Cortex of kidney (tissue), 1 donor: ENCODE data around the gene DMAC2L.

Source experiments
- DNase-seq: peaks from one replicate; lab custom pipeline; 2025; lab: John Stamatoyannopoulos, UW

Gene DMAC2L

DNA sequence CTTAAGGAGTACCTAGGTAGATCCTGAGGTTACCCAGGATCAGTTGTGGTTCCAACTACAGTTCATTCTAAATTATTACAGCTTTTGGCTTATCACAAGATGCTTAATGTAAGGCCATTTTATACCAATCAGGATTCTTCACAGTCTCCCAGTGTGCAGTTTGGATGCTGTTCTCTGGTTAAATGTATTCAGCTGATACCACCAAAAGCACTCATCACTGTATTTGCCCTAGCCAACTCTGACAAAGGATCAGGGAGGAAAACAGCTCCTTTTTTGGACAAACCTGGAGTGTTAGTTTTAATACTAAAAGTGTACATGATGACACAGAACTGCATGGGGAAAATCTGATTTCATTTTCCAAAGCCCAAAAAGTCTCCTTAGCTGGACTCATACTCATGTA, 19.5 kb downstream of the DMAC2L start:
- DNase-seq, result no peak

- DNase-seq, result no peak
Measured at GRCh38 chr14:50333014-50333509, 20.9 kb downstream of the DMAC2L start.

- no peak for DNase-seq
Measured at GRCh38 chr14:50334211-50334610, 22.1 kb downstream of the DMAC2L start.

- DNase-seq, result no peak
Measured at GRCh38 chr14:50335389-50335788, 23.3 kb downstream of the DMAC2L start.

DNA sequence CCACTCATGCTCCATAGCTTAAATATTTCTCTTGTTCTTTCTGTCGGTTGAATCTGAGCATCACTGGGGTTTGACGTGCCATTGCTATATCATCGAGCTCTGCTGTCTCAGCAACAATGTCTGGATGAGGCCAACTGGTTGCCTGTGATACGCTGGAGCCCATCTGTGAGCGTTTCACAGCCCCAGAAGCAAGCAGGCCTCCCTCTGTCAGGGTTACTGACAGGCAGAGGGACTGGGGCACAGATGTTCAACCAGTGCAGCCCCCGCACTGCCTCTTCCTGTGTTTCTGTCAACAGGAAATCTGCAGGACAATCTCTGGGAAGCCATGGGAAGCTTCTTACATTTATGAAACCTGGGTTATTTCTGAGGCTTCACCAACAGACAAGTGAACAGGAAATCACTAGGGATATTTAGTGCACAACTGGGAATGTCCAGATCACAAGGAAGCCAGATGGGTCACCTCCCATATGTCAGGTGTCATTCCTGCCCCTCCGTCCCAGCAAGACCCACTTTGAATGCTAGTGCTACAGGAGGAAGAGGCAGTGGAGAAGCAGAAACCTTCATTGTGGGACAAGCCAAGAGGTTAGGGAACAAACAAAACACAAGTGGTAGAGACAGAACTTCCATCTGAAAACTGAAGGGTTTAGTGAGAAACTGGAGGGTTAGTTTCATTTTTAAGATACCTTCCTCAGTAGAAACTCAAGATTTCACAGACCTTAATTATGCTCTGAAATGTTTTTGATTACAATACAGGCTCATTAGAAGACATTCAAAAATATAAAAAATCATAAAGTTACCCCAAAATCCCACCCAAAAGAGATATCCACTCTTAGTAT, 24.1 kb downstream of the DMAC2L start:
- no peak for DNase-seq

DNA sequence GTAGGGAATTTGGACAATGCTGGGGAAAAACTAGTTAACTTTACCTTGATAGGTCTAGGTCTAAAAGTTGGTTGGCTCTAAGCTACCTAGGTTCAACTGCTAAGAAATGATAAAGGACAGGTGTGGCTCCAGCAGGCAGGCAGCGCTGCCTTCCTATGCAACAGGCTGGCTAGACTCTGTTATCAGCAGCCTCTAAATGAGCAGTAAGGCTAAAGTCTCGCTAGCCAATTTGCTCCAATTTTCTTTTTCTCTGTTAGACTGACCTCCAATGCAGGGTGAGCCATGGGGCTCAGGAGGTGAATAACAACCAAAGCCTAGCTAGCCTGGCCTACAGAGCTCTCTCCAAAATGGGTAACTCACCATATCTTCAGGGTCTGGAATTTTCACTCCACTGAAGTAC, 26.5 kb downstream of the DMAC2L start:
- DNase-seq, result no peak

GRCh38 chr14:50339178-50339804, 27.2 kb downstream of the DMAC2L start:
- DNase-seq, result no peak

GRCh38 chr14:50340045-50340444, 27.9 kb downstream of the DMAC2L start:
- no peak for DNase-seq

DNA sequence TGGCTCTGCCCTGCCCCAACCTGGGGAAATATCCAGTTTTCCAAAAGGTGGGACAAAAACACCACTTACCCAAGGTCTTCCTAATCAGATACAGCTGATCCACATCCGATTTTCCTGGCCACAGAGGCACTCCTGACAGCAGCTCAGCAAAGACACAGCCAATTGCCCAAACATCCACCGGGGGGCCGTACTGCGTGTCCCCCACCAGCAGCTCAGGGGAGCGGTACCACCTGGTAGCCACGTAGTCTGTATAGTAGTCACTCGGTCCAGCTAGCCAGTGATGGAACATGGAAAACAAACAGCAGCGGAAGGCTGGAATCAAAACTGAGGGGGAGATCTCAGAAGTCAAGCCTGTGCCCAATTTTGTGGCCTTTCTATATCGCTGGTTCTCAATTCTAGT, 28.8 kb downstream of the DMAC2L start:
- no peak for DNase-seq

- no peak for DNase-seq
Measured at GRCh38 chr14:50342221-50343078, 30.3 kb downstream of the DMAC2L start.

DNA sequence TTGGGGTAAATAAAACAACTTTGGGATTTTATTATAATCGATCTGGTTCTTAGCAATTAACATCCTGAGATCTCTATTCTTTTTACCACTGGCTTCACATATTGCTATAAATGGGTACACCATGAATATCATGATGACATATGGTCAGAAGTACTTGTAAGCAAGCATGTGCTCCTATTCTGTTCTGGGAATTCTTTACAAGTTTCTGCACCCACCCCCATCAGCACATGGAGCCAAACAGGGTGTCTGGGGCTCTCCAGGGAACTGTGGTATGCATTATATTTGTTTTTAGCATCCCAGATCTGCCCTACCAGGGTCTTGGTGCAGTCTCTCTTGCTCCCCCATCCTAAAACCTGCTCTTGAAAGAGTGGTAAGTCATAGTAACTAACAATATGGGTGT, 31.3 kb downstream of the DMAC2L start:
- DNase-seq, result no peak

DNA sequence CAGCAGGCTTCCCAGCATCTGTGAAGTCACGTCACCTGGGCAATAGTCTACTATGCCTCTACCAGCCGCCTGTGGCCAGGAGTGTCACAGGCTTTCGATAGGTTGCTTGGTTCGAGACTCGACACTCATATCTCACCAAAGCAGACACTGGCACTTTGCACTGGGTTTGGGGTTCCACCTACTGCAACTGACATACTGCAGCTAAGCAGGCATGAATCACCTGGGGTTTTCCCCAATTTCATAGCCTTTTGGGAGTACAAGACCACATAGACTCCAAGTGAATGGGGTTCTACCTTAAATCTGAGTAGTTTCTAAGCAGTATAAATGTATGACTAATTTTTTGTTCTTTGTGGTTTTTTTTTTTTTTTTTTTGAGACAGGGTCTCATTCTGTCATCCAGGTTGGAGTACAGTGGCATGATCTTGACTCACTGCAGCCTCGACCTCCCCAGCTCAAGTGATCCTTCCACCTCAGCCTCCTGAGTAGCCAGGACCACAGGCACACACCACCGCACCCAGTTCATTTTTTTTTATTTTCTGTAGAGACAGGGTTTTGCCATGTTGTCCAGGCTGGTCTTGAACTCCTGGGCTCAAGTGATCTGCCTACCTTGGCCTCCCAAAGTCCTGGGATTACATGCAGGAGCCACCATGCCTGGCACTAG, 32.1 kb downstream of the DMAC2L start:
- DNase-seq, result no peak

DNA sequence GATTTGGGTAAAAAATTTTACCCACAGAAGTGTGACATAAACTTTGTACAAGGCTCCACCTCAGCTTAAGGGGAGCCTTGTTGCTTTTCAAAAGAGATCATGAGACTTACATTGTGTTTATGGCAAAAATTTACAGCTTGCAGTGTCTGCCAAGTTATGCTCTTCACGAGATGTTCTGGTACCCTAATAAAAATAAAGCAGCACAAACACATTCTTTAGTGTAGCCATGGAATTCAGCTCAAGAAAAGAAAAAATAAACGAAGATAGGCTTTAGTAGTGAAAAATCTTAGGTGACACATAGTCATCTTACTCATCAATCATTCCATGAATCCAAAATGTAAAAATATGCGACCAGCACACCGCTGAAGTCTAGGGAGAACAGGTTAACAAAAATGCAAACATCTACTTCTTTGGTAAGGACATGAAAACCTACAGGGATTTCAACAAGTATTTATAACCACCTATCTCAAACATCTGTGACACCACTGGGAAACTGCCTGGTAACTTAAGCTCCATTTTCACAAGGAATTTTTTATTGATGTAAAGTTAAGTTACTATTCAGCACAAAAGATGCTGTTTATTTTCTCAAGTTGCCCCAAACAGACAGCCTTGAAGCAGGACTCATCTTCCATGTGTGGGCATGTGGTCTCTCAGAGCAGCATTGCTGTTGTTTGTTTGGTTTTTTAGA, 32.9 kb downstream of the DMAC2L start:
- no peak for DNase-seq

DNA sequence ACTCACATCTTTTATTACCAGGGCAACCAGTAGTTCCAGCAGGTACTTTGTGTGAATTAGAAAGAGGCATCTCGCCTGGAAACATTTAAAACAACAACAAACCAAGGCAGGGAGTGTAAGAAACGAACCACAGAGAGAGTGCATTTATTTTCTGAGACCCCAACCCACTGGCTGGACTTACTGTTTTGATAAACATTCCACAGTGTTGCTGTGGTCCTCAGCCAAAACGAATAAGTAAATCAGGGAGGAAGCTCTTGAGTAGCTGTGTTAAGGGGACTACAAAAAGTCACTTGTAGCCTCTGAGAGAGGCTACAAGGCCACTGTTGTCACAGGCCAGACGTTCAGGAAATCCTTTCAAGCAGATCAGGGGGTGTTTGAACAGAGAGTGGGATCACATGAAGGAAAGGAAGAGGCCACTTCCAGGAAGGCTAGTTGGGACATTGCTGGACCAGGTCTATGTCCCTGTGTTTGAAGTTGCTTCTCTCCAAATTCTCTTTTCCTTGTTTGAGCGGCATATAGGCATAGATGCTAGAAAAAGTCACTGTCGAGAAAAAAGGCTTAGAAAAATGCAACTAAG, 33.8 kb downstream of the DMAC2L start:
- DNase-seq, result no peak

GRCh38 chr14:50347521-50347920, 35.4 kb downstream of the DMAC2L start:
- no peak for DNase-seq

- no peak for DNase-seq
Measured at GRCh38 chr14:50348933-50349332, 36.8 kb downstream of the DMAC2L start.

DNA sequence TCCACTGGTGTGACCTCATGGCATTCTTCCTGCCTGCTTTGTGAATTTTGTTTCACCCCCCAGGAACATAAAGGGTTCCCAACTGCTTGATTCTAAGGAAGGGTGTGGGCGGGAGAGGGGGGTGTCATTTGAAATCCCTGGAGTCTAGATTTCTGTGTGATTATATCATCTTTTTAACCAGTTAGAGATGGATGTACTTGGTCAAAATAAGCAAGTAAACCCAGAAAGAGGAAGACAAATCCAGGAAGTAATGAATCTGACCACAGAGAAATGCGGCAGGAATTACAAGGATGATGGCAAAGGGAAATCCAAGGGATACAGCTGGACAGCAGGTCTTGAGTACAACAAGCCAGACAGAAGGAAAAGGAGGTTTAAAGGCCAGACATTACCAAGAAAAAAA, 38.9 kb downstream of the DMAC2L start:
- DNase-seq, result no peak

DNA sequence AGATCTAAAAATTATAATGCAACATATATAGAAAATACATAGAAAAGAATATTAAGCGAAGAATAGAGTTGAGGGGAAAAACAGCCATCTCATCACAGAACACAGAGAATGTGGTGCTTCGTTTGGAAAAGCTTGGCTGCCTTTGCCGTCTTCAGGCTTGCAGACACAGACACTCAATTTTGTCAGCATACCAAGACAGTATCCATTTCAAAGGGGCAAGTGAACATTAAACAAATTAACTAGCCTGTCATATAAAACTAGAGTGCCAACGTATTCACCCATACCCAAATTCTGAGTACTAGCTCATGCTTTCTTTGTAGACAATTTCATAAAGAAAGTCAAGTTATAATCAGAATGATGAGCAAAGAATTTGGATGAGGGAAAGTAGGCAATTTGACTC, 40.5 kb downstream of the DMAC2L start:
- DNase-seq, result no peak

DNA sequence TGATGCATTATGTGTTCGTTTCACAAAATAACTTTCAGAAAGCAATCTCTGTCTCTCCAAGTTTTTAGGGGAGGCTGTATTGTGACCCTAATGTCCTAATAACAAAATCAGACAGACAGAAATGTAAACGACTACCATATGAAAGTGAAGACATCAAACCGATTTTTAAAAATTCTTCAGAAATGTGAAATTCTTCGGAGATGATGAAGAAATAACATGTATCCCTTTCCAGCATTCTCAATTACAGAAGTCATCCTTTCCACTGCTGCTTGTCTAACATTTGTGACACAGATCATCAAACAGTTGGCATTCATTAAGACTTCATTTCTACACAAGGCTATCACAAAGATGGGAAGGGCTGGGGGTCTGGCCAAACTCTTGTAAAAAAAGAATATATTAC, 41.0 kb downstream of the DMAC2L start:
- no peak for DNase-seq

- DNase-seq, result no peak
Measured at GRCh38 chr14:50354527-50354926, 42.4 kb downstream of the DMAC2L start.

GRCh38 chr14:50355692-50356091, 43.6 kb downstream of the DMAC2L start:
- DNase-seq, result no peak
